Measurements from ENCODE around the gene KIAA1958.

- TF ChIP-seq CTCF (IDR thresholded peaks at IDR 0.05; ENCODE audit: insufficient read depth, low read length) (no peak), POLR2AphosphoS5 (IDR thresholded peaks at IDR 0.05; ENCODE audit: low read depth) (no peak)
These were observed 182.7 kb downstream of the KIAA1958 start for GRCh38 chr9:112669326-112669725.

Measured in HL-60 (cell line).